Measurements from ENCODE around the gene WFIKKN2. TPM values are rescaled to one million over a fixed set of nuclear protein-coding genes. Genes with fewer than 3 reads are reported as not detected.
"Not testable (repeated sequence)": the region's sequence is repeated elsewhere in the genome, so short reads cannot be mapped to it uniquely, and the experiment has no call there.

Gene WFIKKN2
- total RNA-seq, 1 donor from 2014 or later: 0.60 TPM

GRCh38 chr17:50855708-50856330 is 20.4 kb downstream of the WFIKKN2 start:
- no peaks in the 10 kb centered on the region for H3K36me3 Mint-ChIP-seq
- no peak overlapping the region for H3K27ac Mint-ChIP-seq
- TF ChIP-seq, protein P1, sequence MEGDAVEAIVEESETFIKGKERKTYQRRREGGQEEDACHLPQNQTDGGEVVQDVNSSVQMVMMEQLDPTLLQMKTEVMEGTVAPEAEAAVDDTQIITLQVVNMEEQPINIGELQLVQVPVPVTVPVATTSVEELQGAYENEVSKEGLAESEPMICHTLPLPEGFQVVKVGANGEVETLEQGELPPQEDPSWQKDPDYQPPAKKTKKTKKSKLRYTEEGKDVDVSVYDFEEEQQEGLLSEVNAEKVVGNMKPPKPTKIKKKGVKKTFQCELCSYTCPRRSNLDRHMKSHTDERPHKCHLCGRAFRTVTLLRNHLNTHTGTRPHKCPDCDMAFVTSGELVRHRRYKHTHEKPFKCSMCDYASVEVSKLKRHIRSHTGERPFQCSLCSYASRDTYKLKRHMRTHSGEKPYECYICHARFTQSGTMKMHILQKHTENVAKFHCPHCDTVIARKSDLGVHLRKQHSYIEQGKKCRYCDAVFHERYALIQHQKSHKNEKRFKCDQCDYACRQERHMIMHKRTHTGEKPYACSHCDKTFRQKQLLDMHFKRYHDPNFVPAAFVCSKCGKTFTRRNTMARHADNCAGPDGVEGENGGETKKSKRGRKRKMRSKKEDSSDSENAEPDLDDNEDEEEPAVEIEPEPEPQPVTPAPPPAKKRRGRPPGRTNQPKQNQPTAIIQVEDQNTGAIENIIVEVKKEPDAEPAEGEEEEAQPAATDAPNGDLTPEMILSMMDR (IDR thresholded peaks at IDR 0.05; ENCODE audit: unreplicated experiment): no peak
- H3K4me3 Mint-ChIP-seq: no peak overlapping the region
- peaks cover 10% of the 10 kb centered on the region for H3K4me1 Mint-ChIP-seq
- no peaks in the 10 kb centered on the region for H3K9me3 Mint-ChIP-seq
- no peak for DNase-seq (ENCODE audit: low spot score in 2 of 2, unreplicated experiment in 2 of 2)
- H3K27me3 Mint-ChIP-seq (ENCODE audit: low read depth): no peaks in the 10 kb centered on the region

DNA sequence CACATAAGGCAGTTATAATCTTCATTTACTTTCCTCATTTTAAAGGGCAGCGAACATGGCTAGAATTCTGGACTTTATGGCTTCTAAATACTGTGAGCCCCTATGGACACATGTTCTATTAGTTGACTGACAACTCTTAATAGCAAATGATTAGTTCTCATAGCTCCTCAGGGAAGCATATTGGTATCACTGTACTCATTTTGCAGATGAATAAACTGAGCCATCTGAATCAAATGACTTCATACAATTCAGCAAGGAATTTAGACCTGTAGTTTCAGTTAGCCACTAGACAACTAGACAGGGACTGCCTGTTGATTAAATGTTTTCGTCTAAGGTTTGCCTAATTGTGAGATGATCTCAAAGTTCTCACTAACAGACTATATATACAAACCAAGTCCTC is 21.0 kb downstream of the WFIKKN2 start:
- Mint-ChIP-seq H3K4me3 (no peak overlapping the region), H3K9me3 (no peaks in the 10 kb centered on the region), H3K4me1 (peaks cover 12% of the 10 kb centered on the region), H3K27me3 (ENCODE audit: low read depth) (no peaks in the 10 kb centered on the region), H3K27ac (no peak overlapping the region), H3K36me3 (no peaks in the 10 kb centered on the region)
- no peak for DNase-seq (ENCODE audit: low spot score in 2 of 2, unreplicated experiment in 2 of 2)
- TF ChIP-seq, protein P1 (IDR thresholded peaks at IDR 0.05; ENCODE audit: unreplicated experiment): no peak

- peaks cover 17% of the 10 kb centered on the region for H3K4me1 Mint-ChIP-seq
- no peaks in the 10 kb centered on the region for H3K27me3 Mint-ChIP-seq (ENCODE audit: low read depth)
- no peak overlapping the region for H3K4me3 Mint-ChIP-seq
- no peaks in the 10 kb centered on the region for H3K9me3 Mint-ChIP-seq
- H3K27ac Mint-ChIP-seq: no peak overlapping the region
- TF ChIP-seq, protein P1 (IDR thresholded peaks at IDR 0.05; ENCODE audit: unreplicated experiment): no peak
- no peak for DNase-seq (ENCODE audit: low spot score in 2 of 2, unreplicated experiment in 2 of 2)
- peaks cover 3% of the 10 kb centered on the region for H3K36me3 Mint-ChIP-seq
These were observed 23.3 kb downstream of the WFIKKN2 start for GRCh38 chr17:50858486-50859225.

- not testable (repeated sequence) for H3K9me3 Mint-ChIP-seq; H3K27me3 Mint-ChIP-seq (ENCODE audit: low read depth); H3K4me3 Mint-ChIP-seq; H3K27ac Mint-ChIP-seq; DNase-seq (ENCODE audit: low spot score in 2 of 2, unreplicated experiment in 2 of 2); H3K36me3 Mint-ChIP-seq
- peaks cover 28% of the 10 kb centered on the region for H3K4me1 Mint-ChIP-seq
These were observed 24.3 kb downstream of the WFIKKN2 start for GRCh38 chr17:50859727-50860126.

- Mint-ChIP-seq H3K36me3 (peaks cover 3% of the 10 kb centered on the region), H3K4me1 (peaks cover 30% of the 10 kb centered on the region), H3K4me3 (no peak overlapping the region), H3K9me3 (no peaks in the 10 kb centered on the region), H3K27me3 (ENCODE audit: low read depth) (no peaks in the 10 kb centered on the region), H3K27ac (no peak overlapping the region)
- TF ChIP-seq, protein P1 (IDR thresholded peaks at IDR 0.05; ENCODE audit: unreplicated experiment): no peak
- no peak for DNase-seq (ENCODE audit: low spot score in 2 of 2, unreplicated experiment in 2 of 2)
These were observed 25.9 kb downstream of the WFIKKN2 start for GRCh38 chr17:50861334-50861676.

GRCh38 chr17:50861822-50862528 is 26.6 kb downstream of the WFIKKN2 start:
- Mint-ChIP-seq H3K36me3 (peaks cover 3% of the 10 kb centered on the region), H3K4me1 (peaks cover 30% of the 10 kb centered on the region), H3K27ac (no peak overlapping the region), H3K9me3 (no peaks in the 10 kb centered on the region), H3K4me3 (no peak overlapping the region), H3K27me3 (ENCODE audit: low read depth) (no peaks in the 10 kb centered on the region)
- TF ChIP-seq, protein P1 (IDR thresholded peaks at IDR 0.05; ENCODE audit: unreplicated experiment): no peak
- no peak for DNase-seq (ENCODE audit: low spot score in 2 of 2, unreplicated experiment in 2 of 2)
